IPS-20b (cell line): ENCODE results near the gene MED12L.
"Not testable (repeated sequence)": the region's sequence is repeated elsewhere in the genome, so short reads cannot be mapped to it uniquely, and the experiment has no call there.

Experiments used
- H3K27ac ChIP-seq: one replicate; pipeline ENCODE4 v1.5.1; 2013; ENCODE audit warnings: low read length
- H3K27me3 ChIP-seq: 2 replicates; pipeline ENCODE4 v1.6.1; 2013; ENCODE audit warnings: mild to moderate bottlenecking, low read length, inconsistent platforms; ENCODE audit not compliant: insufficient read depth
- H3K36me3 ChIP-seq: 2 replicates; pipeline ENCODE4 v1.6.1; 2013; ENCODE audit warnings: low read depth, mild to moderate bottlenecking, inconsistent platforms, low read length, moderate library complexity; ENCODE audit not compliant: insufficient read depth
- H3K4me1 ChIP-seq: 2 replicates; pipeline ENCODE4 v1.6.1; 2013; ENCODE audit warnings: mild to moderate bottlenecking, control low read depth, inconsistent platforms, low read length, moderate library complexity; ENCODE audit not compliant: insufficient read depth
- H3K4me3 ChIP-seq: 2 replicates; pipeline ENCODE4 v1.5.1; 2013; ENCODE audit warnings: mild to moderate bottlenecking, low read length, inconsistent platforms
- H3K9ac ChIP-seq: 2 replicates; pipeline ENCODE4 v1.6.1; 2013; ENCODE audit warnings: low read depth, mild to moderate bottlenecking, inconsistent platforms, low read length, moderate library complexity
- H3K9me3 ChIP-seq: 2 replicates; pipeline ENCODE4 v1.6.1; 2013; ENCODE audit warnings: mild to moderate bottlenecking, low read depth, low read length, inconsistent platforms; ENCODE audit not compliant: insufficient read depth

Gene MED12L

GRCh38 chr3:151225040-151225975 lies 139.8 kb downstream of the MED12L start:
- H3K9me3 ChIP-seq: no peaks in the 10 kb centered on the region
- no peaks in the 10 kb centered on the region for H3K27me3 ChIP-seq
- H3K9ac ChIP-seq: no peak overlapping the region
- peaks cover 7% of the 10 kb centered on the region; the same call in 1 of the 2 replicates for H3K36me3 ChIP-seq
- peaks cover 6% of the 10 kb centered on the region for H3K4me1 ChIP-seq
- H3K27ac ChIP-seq: no peak overlapping the region
- no peak overlapping the region for H3K4me3 ChIP-seq

- Histone ChIP-seq H3K36me3 (peaks cover 4% of the 10 kb centered on the region; the same call in 1 of the 2 replicates), H3K27me3 (no peaks in the 10 kb centered on the region), H3K4me1 (peaks cover 15% of the 10 kb centered on the region), H3K4me3 (no peak overlapping the region), H3K9me3 (no peaks in the 10 kb centered on the region), H3K9ac (no peak overlapping the region), H3K27ac (no peak overlapping the region)
These were observed 140.7 kb downstream of the MED12L start for GRCh38 chr3:151226088-151226563.

GRCh38 chr3:151226825-151227224 lies 141.4 kb downstream of the MED12L start:
- Histone ChIP-seq H3K9me3 (no peaks in the 10 kb centered on the region), H3K4me1 (peaks cover 15% of the 10 kb centered on the region), H3K27ac (no peak overlapping the region), H3K9ac (no peak overlapping the region), H3K36me3 (no peaks in the 10 kb centered on the region; the same call in 1 of the 2 replicates), H3K27me3 (no peaks in the 10 kb centered on the region), H3K4me3 (no peak overlapping the region)

GRCh38 chr3:151227266-151227806 lies 141.9 kb downstream of the MED12L start:
- no peaks in the 10 kb centered on the region for H3K9me3 ChIP-seq
- H3K9ac ChIP-seq: no peak overlapping the region
- H3K27ac ChIP-seq: no peak overlapping the region
- H3K4me3 ChIP-seq: no peak overlapping the region
- H3K4me1 ChIP-seq: peaks cover 15% of the 10 kb centered on the region
- H3K27me3 ChIP-seq: no peaks in the 10 kb centered on the region
- no peaks in the 10 kb centered on the region; the same call in 1 of the 2 replicates for H3K36me3 ChIP-seq

GRCh38 chr3:151227807-151228665 lies 142.6 kb downstream of the MED12L start:
- H3K9ac ChIP-seq: no peak overlapping the region
- no peak overlapping the region for H3K4me3 ChIP-seq
- H3K27me3 ChIP-seq: no peaks in the 10 kb centered on the region
- H3K9me3 ChIP-seq: no peaks in the 10 kb centered on the region
- H3K36me3 ChIP-seq: no peaks in the 10 kb centered on the region
- no peak overlapping the region for H3K27ac ChIP-seq
- peaks cover 15% of the 10 kb centered on the region for H3K4me1 ChIP-seq

- no peaks in the 10 kb centered on the region for H3K27me3 ChIP-seq
- no peak overlapping the region for H3K27ac ChIP-seq
- no peaks in the 10 kb centered on the region for H3K9me3 ChIP-seq
- peaks cover 15% of the 10 kb centered on the region for H3K4me1 ChIP-seq
- H3K9ac ChIP-seq: no peak overlapping the region
- H3K4me3 ChIP-seq: no peak overlapping the region
- no peaks in the 10 kb centered on the region for H3K36me3 ChIP-seq
These were observed 143.2 kb downstream of the MED12L start for GRCh38 chr3:151228666-151229040.

DNA sequence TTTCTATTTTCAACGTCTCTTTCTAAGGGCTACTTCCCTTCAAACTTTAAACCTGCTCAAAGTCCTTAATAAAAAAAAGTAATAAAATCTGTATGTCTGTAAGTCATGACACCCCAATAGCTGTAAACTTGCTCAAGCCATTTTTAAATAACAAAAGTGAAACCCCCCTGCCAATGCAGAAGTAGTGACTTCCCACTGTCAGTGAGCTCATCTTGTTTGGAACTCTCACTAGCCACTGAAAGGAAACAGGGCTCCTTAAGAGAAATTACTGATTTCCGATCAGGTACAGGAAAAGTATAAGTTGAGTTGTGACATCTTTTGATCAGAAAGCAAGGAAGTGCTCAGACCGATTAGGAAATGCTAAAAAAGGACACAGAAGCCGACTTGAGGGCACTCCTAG lies 145.2 kb downstream of the MED12L start:
- H3K36me3 ChIP-seq: no peaks in the 10 kb centered on the region
- H3K27ac ChIP-seq: no peak overlapping the region
- H3K27me3 ChIP-seq: no peaks in the 10 kb centered on the region
- H3K9me3 ChIP-seq: no peaks in the 10 kb centered on the region
- H3K4me1 ChIP-seq: peaks cover 27% of the 10 kb centered on the region
- no peak overlapping the region; the same call in 1 of the 2 replicates for H3K4me3 ChIP-seq
- H3K9ac ChIP-seq: peak overlapping the region; percentile 20; the same call in 1 of the 2 replicates

DNA sequence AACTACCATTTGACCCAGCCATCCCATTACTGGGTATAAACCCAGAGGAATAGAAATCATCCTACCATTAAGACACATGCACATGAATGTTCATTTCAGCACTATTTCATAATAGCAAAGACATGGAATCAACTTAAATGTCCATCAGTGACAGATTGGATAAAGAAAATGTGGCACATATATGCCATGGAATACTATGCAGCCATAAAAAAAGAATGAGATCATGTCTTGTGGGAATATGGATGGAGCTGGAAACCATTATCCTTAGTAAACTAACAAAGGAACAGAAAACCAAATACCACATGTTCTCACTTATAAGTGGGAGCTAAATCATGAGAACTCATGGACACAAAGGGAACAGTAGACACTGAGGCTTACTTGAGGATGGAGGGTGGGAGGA lies 146.9 kb downstream of the MED12L start:
- not testable (repeated sequence) for H3K27me3 ChIP-seq, H3K9me3 ChIP-seq, H3K36me3 ChIP-seq, H3K9ac ChIP-seq, H3K4me3 ChIP-seq, H3K27ac ChIP-seq
- H3K4me1 ChIP-seq: peaks cover 29% of the 10 kb centered on the region

DNA sequence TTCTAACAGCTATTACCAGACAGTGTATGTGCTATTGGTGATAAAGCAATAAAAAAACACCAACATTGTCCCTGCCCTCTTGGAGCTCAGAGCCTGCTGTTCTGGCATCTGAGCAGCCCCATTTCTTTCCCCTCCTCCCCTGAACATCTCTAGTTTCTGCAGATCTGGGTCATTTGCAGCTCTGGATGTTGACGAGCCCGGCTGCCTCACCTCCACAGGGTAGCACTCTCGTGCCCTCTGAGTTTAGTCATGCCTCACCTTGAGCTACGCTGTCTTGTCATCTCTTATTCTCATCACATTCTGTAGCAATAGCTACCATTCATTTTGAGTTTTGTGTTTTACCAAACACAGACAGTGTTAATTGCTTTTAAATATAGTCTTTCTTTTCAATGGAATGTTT lies 147.5 kb downstream of the MED12L start:
- Histone ChIP-seq H3K27ac (no peak overlapping the region), H3K4me3 (no peak overlapping the region), H3K9ac (no peak overlapping the region), H3K9me3 (no peaks in the 10 kb centered on the region), H3K4me1 (peaks cover 29% of the 10 kb centered on the region), H3K27me3 (no peaks in the 10 kb centered on the region), H3K36me3 (no peaks in the 10 kb centered on the region)

DNA sequence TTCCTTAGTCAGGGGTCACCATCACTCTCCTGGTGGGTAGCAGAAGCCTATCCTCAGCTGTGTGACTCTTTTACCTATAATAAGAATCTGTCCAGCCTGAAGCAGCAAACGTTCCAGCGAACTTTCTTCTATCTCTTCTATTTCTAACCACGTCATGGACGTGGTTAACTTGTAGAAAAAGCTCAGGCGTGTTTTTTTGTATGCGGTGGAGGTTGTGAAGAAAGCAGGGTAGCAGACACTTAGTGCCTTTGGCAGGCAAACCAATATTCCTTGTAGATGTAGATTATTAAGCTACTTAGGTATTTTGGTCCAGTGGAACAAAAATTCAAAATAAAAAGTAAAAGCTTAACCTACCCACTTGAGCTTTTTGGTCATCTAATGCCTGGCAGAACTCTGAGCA lies 149.4 kb downstream of the MED12L start:
- H3K27ac ChIP-seq: no peak overlapping the region
- no peaks in the 10 kb centered on the region for H3K27me3 ChIP-seq
- H3K4me3 ChIP-seq: no peak overlapping the region
- H3K9ac ChIP-seq: no peak overlapping the region
- H3K4me1 ChIP-seq: peaks cover 24% of the 10 kb centered on the region
- H3K9me3 ChIP-seq: no peaks in the 10 kb centered on the region
- no peaks in the 10 kb centered on the region for H3K36me3 ChIP-seq

GRCh38 chr3:151236316-151236715 lies 150.9 kb downstream of the MED12L start:
- Histone ChIP-seq H3K4me3 (no peak overlapping the region), H3K9ac (no peak overlapping the region), H3K9me3 (no peaks in the 10 kb centered on the region; the same call in 1 of the 2 replicates), H3K27me3 (no peaks in the 10 kb centered on the region), H3K4me1 (peaks cover 14% of the 10 kb centered on the region), H3K27ac (no peak overlapping the region), H3K36me3 (no peaks in the 10 kb centered on the region)
